ENCODE measurements around the gene ONECUT3.
"Not testable (repeated sequence)": the region's sequence is repeated elsewhere in the genome, so short reads cannot be mapped to it uniquely, and the experiment has no call there.

Gene ONECUT3

GRCh38 chr19:1705367-1705766 lies 47.9 kb upstream of the ONECUT3 start (continued):
- no peak for TF ChIP-seq ZSCAN5A (tag by site-specific recombination; IDR thresholded peaks at IDR 0.05)

DNA sequence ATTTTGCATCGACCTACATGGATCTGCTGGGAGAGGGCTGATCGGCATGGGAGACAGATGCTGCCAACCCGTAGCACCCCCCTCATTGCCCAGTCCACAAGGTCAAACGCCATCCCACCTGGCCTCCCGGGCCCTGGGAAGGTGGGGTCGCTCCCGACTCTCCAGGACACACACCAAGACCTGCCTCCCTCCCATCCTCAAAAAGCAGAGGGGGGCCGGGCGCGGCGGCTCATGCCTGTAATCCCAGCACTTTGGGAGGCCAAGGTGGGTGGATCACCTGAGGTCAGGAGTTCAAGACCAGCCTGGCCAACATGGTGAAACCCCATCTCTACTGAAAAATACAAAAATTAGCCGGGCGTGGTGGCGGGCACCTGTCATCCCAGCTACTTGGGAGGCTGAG lies 46.7 kb upstream of the ONECUT3 start:
- H3K4me3 ChIP-seq (ENCODE audit: low read depth, low read length); POLR2A ChIA-PET; H3K9me3 ChIP-seq (ENCODE audit: control insufficient read depth, insufficient read depth, low read depth, low read length); H3K36me3 ChIP-seq (ENCODE audit: control insufficient read depth in 2 of 2, insufficient read depth in 1 of 2, low read length in 2 of 2); CTCF ChIA-PET; H3K27ac ChIP-seq (ENCODE audit: extremely low read depth, low read depth, low read length); H3K4me1 ChIP-seq (ENCODE audit: control insufficient read depth, insufficient read depth, low read length): not testable (repeated sequence)

GRCh38 chr19:1707240-1707639 lies 46.1 kb upstream of the ONECUT3 start:
- POLR2A ChIA-PET = no interaction called here
- Histone ChIP-seq H3K4me1 (ENCODE audit: control insufficient read depth, insufficient read depth, low read length) (no peaks in the 10 kb centered on the region), H3K4me3 (ENCODE audit: low read depth, low read length) (no peak overlapping the region), H3K9me3 (ENCODE audit: control insufficient read depth, insufficient read depth, low read depth, low read length) (no peaks in the 10 kb centered on the region), H3K27ac (ENCODE audit: extremely low read depth, low read depth, low read length) (no peak overlapping the region), H3K36me3 (ENCODE audit: control insufficient read depth in 2 of 2, insufficient read depth in 1 of 2, low read length in 2 of 2) (no peaks in the 10 kb centered on the region)
- TF ChIP-seq ZNF449 (tag by site-specific recombination; IDR thresholded peaks at IDR 0.05) (no peak), ZNF132 (tag by site-specific recombination; IDR thresholded peaks at IDR 0.05; ENCODE audit: borderline replicate concordance) (no peak), ZNF302 (tag by site-specific recombination; IDR thresholded peaks at IDR 0.05; ENCODE audit: low read depth) (no peak), ZNF121 (tag by site-specific recombination; IDR thresholded peaks at IDR 0.05) (peak; percentile 54; the same call in 1 of the 2 replicates)
- CTCF ChIA-PET = no interaction called here

GRCh38 chr19:1713170-1713569 lies 40.1 kb upstream of the ONECUT3 start:
- POLR2A ChIA-PET = no interaction called here
- Histone ChIP-seq H3K4me1 (ENCODE audit: control insufficient read depth, insufficient read depth, low read length) (no peaks in the 10 kb centered on the region), H3K36me3 (ENCODE audit: control insufficient read depth in 2 of 2, insufficient read depth in 1 of 2, low read length in 2 of 2) (no peaks in the 10 kb centered on the region), H3K27ac (ENCODE audit: extremely low read depth, low read depth, low read length) (no peak overlapping the region), H3K9me3 (ENCODE audit: control insufficient read depth, insufficient read depth, low read depth, low read length) (no peaks in the 10 kb centered on the region), H3K4me3 (ENCODE audit: low read depth, low read length) (no peak overlapping the region)
- peak; percentile 96 for TF ChIP-seq ZNF121 (tag by site-specific recombination; IDR thresholded peaks at IDR 0.05)
- no peak for TF ChIP-seq ZNF473 (tag by site-specific recombination; IDR thresholded peaks at IDR 0.05)
- CTCF ChIA-PET = no interaction called here

- H3K9me3 ChIP-seq (ENCODE audit: control insufficient read depth, insufficient read depth, low read depth, low read length) = no peaks in the 10 kb centered on the region
- H3K27ac ChIP-seq (ENCODE audit: extremely low read depth, low read depth, low read length) = no peak overlapping the region
- TF ChIP-seq EGR2 (tag by site-specific recombination; IDR thresholded peaks at IDR 0.05; ENCODE audit: low read depth) (0 out of 2 replicates have a peak, but pooled peaks have one; percentile 23), ZBTB20 (tag by site-specific recombination; IDR thresholded peaks at IDR 0.05) (peak; percentile 72), ZFHX2 (tag by site-specific recombination; conservative IDR thresholded peaks at IDR 0.05) (peak; percentile 51; the same call in 1 of the 2 replicates), ZNF544 (tag by site-specific recombination; IDR thresholded peaks at IDR 0.05) (no peak), GLIS1 (tag by site-specific recombination; IDR thresholded peaks at IDR 0.05) (no peak), ZNF266 (tag by site-specific recombination; IDR thresholded peaks at IDR 0.05; ENCODE audit: low read depth) (no peak), MZF1 (tag by site-specific recombination; IDR thresholded peaks at IDR 0.05; ENCODE audit: borderline replicate concordance) (no peak), ZNF324 (tag by site-specific recombination; IDR thresholded peaks at IDR 0.05) (no peak)
- CTCF ChIA-PET = interaction anchor here (0.6 kb wide), 1 partner anchor 122 kb away, joined by 3 read pairs; no protein-coding TSS in a partner anchor
- no peaks in the 10 kb centered on the region for H3K4me1 ChIP-seq (ENCODE audit: control insufficient read depth, insufficient read depth, low read length)
- POLR2A ChIA-PET = no interaction called here
- no peaks in the 10 kb centered on the region for H3K36me3 ChIP-seq (ENCODE audit: control insufficient read depth in 2 of 2, insufficient read depth in 1 of 2, low read length in 2 of 2)
- H3K4me3 ChIP-seq (ENCODE audit: low read depth, low read length) = no peak overlapping the region
These were observed 37.8 kb upstream of the ONECUT3 start for GRCh38 chr19:1715540-1715939.

All from HEK293 (cell line).